Psoas muscle (tissue), 8 donors: Measurements from ENCODE around the gene MDFIC2. TPM values are rescaled to one million over a fixed set of nuclear protein-coding genes. Genes with fewer than 3 reads are reported as not detected.

Source experiments
- ATAC-seq, 4 donors: fragments of 200-7000 bp; cut with Tn5 transposase; one replicate each; pipeline ENCODE4 v1.9.1; 2020; ENCODE audit warnings: moderate library complexity in 3 of 4, mild to moderate bottlenecking in 2 of 4
- DNase-seq, 2 donors: peaks; one replicate each; pipeline ENCODE4 v3.0.0-alpha.2; 2020
- H3K27ac ChIP-seq: fragments of 200-600 bp; one replicate; pipeline ENCODE4 v1.8.0; 2022
- H3K27me3 ChIP-seq, 3 donors: fragments of 200-600 bp in 1 of 3; one replicate each; pipeline versions ENCODE4 v1.6.1 to v1.8.0; 2013 to 2022; ENCODE audit warnings: low read length in 2 of 3, mild to moderate bottlenecking in 2 of 3, moderate library complexity in 1 of 3; ENCODE audit not compliant: insufficient read depth in 3 of 3
- H3K36me3 ChIP-seq, 2 donors: fragments of 200-600 bp in 1 of 2; one replicate each; pipeline versions ENCODE4 v1.6.1 to v1.8.0; 2013 to 2022; ENCODE audit warnings: low read depth in 1 of 2, mild to moderate bottlenecking in 1 of 2, moderate library complexity in 1 of 2; ENCODE audit not compliant: insufficient read depth in 1 of 2
- H3K4me1 ChIP-seq: fragments of 200-600 bp; one replicate; pipeline ENCODE4 v1.8.0; 2022
- H3K4me3 ChIP-seq: fragments of 200-600 bp; one replicate; pipeline ENCODE4 v1.8.0; 2022; ENCODE audit warnings: mild to moderate bottlenecking
- H3K9me3 ChIP-seq: fragments of 200-600 bp; one replicate; pipeline ENCODE4 v1.8.0; 2022
- WGBS, 3 donors: extraction: QIAGEN DNeasy Blood & Tissue Kit; methylation state at CpG; one replicate each; pipeline versions ENCODE4 v1.1.6 to v1.1.7; 2013; 5-methylcytosine and 5-hydroxymethylcytosine counted together
- intact Hi-C, 2 donors: fragments of 100-400 bp; cut with DNase I; formaldehyde crosslinking; loops; one replicate each; pipeline versions ENCODE4 v1.11.0 to v1.14.2; 2022
- polyA plus RNA-seq, 3 donors: library from polyadenylated mRNA; stranded (reverse); fragments of 200-250 nt; gene quantifications; one replicate each; pipeline ENCODE4 v1.2.3, GENCODE V29; 2013
- total RNA-seq, 4 donors: library from RNA; stranded (reverse); fragmentation: NEBNext Ultra II Directional in 2 of 4; extraction: Animal tissue kit (Norgen Biotek cat#: 25700) in 2 of 4; gene quantifications; one replicate each; pipeline versions ENCODE4 v1.2.1 to v1.2.4, GENCODE V29; 2021 to 2023
- TF ChIP-seq, protein P1 (sequence below): fragments of 200-600 bp; IDR thresholded peaks from one replicate; pipeline ENCODE4 v1.8.0; 2022; ENCODE audit warnings: antibody characterized with exemption
- donor health status: healthy with polysubstance abuse.
- donor health status: DM: no; HTN: no; CAD: no; lungs with moderate emphysema.
- donor health status: Bipolar disorder and iron deficiency.
- donor health status: healthy.
- donor health status: DM: yes; HTN: yes; CAD: no.
- donor health status: DM: no; HTN: no; CAD: no.
- donor health status: DM: no; HTN: no; CAD: no.
- donor health status: DM: yes; HTN: yes; CAD: no.

MDFIC2 gene
- total and polyA plus RNA-seq, 7 donors, result not detected

DNA sequence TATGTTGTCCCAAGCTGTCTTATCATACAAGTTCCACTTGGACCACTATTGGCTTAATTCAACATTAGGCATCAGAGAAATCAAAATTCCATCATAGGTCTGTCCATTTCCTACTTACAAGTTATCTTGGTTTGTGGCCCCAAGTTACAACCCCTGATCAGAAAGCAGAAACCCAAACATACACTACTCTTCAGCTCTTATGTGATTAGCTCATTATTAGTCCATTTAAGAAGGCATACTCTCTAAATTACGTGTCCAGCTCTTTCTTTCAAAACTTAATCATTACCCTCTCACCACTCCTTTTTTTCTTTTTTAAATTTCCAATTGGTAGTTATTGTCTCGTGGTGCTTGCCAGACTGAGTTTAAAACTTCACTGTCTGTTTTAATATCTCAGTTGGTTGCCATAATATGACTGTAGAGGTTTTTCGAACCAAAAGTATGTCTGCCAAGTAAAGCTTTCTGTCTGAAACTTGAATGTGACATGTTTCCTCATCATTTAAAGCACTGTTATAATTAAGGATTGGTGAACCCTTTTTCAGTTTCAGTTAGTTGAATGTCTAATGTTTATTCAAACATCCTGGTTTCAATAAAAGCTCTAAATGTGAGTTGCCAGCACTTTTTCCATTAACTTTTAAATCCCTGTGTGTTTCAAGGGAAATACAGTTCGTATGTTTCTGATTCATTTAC is 162.6 kb downstream of the MDFIC2 start:
- Histone ChIP-seq H3K9me3 (no peaks in the 10 kb centered on the region), H3K4me1 (no peaks in the 10 kb centered on the region), H3K27me3 (no peaks in the 10 kb centered on the region), H3K36me3 (no peaks in the 10 kb centered on the region), H3K27ac (no peak overlapping the region), H3K4me3 (no peak overlapping the region)
- ATAC-seq (no peak), DNase-seq (no peak)
- TF ChIP-seq, protein P1, sequence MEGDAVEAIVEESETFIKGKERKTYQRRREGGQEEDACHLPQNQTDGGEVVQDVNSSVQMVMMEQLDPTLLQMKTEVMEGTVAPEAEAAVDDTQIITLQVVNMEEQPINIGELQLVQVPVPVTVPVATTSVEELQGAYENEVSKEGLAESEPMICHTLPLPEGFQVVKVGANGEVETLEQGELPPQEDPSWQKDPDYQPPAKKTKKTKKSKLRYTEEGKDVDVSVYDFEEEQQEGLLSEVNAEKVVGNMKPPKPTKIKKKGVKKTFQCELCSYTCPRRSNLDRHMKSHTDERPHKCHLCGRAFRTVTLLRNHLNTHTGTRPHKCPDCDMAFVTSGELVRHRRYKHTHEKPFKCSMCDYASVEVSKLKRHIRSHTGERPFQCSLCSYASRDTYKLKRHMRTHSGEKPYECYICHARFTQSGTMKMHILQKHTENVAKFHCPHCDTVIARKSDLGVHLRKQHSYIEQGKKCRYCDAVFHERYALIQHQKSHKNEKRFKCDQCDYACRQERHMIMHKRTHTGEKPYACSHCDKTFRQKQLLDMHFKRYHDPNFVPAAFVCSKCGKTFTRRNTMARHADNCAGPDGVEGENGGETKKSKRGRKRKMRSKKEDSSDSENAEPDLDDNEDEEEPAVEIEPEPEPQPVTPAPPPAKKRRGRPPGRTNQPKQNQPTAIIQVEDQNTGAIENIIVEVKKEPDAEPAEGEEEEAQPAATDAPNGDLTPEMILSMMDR, result no peak
- intact Hi-C loops, result no loop called here
- 65 to 72% (median 69%) methylated on average over 4 of the region's 4 CpGs for WGBS, 3 donors
